GM21786 (cell line): ENCODE data around the gene NHERF1.

Source experiments
- ATAC-seq: cut with Tn5 transposase; IDR thresholded peaks from one replicate; pipeline ENCODE4 v1.9.1; 2021; ENCODE audit not compliant: unreplicated experiment

Gene NHERF1

DNA sequence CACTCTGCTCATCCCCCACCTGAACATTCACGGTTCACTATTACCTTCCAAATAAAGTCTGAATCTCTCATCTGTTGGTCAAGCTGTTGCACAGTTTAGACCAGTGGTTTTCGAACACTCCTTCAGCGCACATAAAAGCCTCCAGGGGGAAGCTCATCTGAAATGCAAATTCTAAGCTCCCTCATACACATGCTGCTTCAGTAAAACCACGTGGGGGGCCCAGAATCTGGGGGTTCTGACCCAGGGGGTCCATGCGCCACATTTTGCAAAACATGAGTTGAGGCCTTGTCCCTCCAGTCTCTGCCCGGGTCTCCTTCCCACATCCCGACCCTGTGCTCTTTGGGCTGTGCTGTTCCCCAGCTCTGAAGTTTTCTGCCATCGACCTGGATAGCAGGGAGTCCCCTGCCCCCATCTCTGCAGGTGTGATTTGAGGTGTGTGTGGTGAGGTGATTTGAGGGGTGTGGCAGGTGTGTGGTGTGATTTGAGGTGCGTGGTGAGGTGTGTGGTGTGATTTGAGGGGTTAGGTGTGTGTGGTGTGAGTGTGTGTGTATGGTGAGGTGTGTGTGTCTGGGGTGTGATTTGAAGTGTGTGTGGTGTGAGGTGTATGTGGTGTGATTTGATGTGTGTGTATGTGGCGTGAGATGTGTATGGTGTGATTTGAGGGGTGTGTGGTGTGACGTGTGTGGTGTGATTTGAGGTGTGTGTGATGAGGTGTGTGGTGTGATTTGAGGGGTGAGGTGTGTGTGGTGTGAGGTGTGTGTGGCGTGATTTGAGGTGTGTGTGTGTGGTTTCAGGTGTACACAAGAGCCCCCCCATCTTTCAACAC is 16.2 kb upstream of the NHERF1 start:
- no peak for ATAC-seq

DNA sequence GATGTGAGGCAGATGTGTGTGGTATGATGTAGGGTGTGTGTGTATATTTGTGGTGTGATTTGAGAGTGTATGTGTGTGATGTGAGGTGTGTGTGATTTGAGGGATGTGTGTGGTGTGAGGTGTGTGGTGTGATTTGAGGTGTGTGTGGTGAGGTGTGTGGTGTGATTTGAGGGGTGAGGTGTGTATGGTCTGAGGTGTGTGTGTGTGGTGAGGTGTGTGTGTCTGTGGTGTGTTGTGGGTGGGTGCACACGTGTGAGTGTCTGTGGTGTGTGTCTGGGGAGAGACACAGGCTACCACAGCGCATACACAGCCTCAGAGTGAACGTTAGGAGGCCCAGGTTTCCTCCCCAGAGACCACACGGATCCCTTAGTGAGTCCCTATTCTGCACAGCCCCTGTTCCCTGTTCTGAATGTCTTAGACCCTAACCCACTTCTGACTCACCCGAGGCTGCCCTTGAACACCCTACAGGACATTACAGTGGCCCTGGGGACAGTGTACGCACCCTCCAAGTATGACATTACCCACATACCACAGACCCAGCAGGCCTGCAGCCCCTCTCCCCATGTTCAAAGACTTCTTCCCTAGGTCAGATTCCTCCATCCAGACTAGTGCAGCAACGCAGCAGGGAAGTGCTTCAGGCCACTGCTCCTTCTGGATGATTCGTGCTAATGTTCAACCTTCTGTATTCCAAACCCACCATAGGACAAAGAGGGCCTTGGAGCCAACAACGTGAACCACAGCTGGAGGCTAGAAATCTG is 14.9 kb upstream of the NHERF1 start:
- no peak for ATAC-seq

DNA sequence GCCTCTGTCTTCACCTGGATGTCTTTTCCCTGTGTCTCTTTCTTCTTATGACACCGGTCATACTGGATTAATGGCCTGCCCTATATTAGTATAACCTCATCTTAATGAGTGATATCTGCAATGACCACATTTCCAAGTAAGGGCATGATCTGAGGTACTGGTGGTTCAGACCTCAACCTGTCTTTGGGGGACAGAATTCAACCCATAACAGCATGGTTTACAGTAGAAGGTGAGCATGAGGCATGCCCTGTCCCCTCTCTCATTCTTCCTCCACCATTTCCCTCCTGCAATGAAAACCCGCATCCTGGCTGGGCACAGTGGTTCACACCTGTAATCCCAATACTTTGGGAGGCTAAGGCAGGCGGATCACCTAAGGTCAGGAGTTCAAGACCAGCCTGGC is 14.2 kb upstream of the NHERF1 start:
- no peak for ATAC-seq

DNA sequence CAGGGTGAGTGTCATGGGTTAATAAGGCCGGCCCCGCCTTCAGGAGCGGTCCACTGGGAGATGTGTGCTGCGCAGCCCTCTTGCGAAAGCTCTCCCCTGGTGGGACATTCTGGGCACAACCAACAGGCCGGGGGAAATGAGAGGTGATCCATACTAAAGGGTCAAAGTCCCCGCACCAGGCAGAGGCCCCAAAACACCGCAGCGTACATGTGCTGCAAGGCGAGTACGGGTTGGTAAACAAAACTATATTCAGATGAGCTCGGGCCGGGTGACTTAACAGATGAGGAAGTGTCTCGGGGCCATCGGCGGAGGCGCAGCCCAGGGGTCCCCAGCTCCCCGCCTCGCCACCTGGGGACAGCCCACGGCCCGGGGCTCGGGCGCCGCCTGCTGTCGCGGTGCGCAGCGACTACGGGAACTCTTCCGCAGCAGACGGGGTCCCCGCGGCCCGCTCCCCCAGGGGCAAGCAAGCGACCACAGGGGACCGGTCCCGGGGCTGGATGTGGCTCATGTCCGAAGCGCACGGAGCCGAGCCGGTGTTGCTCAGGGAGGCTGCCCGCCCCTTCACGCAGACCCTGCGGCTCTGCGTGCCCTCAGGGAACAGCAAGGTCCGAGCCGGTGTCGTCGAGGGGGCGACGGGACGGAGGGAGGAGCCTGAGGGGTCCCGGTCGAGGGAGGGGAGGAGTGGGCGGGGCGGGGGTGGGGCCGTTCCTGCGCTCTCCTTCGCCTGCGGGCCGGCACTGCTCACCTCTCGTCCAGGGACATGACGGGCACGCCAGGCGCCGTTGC is 11.7 kb upstream of the NHERF1 start, which contains the start of gene RAB37:
TSS of gene RAB37 (plus strand) at position 744 of the 786 bp plus-strand sequence. CDS start at position 761, 17 bp downstream.
- peak; percentile 36 for ATAC-seq

DNA sequence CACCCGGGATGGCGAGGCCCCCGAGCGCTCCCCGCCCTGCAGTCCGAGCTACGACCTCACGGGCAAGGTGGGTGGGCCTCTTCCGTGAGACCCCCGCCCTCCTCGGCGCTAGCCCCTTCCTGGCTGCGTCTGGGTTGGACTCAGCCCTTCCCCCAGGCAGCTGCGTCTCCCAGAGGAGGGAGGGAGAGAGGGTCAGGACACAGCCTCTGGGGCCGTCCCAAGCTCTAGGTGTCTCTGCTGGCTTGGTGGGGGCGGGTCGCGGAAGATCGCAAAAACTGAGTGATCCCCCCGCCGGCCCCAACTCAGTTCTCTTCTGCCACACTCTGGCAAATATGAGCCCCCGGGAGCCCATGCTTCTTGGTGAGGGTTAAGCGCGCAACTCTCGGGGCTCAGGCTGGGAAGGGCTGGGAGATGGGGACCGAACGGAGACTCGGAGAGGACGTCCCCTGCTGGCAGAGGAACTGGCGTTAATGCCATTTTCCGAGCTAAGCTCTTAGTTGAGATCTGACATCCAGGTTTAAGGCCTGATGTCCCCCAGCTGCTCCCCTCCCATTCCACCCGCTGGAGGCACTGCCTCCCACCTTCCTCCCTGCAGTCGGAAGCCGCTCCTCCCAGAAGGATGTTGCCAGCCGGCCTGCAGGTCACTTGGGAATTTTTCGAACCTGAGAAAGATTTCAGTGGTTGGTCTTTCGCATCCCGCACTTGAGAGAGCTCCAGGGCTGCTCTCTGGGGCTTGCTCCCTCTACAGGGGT is 11.0 kb upstream of the NHERF1 start:
- ATAC-seq: no peak

DNA sequence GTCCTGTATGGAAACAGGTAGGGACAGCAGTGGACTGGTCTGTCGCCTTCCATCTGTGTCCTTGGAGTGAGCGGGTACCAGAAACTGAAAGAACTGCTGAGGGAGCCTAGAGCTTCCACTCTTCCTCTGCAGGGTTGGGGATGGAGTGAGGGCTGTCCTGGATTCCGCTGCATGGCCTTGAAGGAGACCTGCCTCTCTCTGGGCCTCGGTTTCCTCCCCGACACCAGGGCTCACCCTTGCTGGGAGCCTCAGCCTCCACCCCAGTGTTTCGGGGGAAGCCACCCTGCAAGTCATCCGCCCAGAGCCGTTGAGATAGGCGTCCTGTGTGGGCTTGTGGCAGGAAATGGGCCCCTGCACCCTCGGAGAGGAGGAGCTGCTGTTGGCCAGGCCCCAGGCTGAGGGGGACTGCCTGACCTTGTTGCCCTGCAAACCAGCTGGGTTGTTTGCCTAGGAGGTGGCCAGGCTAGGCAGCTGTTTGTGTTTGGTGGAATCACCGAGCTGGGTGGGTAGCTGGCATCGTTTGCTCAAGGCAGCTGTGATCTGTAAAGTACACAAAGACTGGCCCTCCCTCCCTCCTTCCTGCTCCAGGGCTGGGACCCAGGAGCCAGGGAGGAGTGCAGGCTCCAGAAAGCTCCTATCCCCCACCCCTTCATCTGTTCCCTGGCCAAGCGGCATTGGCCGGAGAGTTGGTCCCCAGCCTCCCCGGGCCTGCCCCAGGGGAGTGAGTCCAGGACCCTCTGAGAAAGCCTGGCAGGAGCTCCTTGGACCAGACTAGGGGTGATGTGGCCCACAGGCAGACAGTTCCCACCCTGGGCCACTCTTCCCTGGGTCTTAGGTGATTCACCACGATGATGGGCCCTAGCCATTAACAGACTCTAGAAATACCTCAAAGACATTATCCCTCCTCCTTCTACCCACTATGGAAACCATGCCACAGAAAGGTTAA is 10.1 kb upstream of the NHERF1 start:
- ATAC-seq: peak; percentile 52

DNA sequence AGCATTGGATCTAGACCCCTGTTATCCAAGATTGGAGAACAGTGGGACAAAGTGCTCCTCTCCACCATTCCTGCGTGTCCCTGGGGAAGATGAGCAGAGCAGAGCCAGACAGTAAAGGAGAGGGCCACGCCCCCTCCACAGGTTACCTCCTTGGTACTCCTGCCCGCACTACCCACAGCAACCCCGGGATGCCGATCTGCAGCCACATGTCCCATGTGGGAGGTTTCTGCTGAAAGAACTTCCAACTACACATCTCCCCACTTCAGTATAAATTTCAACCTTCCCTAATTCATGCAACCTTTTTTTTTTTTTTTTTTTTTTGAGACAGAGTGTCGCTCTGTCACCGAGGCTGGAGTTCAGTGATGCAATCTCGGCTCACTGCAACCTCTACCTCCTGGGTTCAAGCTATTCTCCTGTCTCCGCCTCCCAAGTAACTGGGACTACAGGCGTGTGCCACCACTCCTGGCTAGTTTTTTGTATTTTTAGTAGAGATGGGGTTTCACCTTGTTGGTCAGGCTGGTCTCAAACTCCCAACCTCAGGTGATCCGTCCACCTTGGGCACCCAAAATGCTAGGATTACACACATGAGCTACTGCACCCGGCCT is 9.1 kb upstream of the NHERF1 start:
- ATAC-seq: no peak

DNA sequence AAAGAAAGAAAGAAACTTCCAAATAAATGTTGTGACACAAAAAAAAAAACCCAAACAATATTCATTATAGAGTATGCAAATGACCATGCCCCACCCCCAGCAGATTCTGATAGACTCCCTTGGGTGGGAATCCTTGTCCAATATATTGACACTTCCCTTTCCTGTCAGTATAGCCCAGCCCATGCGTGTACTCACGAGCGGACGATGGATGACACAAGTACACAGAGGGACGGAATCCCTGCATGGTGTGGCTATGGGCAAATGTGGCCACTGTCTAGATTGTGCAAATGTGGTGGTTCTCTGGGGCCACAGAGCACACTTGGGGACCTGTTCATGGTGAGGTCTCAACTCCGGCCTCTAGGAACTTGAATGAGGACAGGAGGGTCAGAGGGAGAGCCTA is 8.3 kb upstream of the NHERF1 start:
- ATAC-seq: no peak

DNA sequence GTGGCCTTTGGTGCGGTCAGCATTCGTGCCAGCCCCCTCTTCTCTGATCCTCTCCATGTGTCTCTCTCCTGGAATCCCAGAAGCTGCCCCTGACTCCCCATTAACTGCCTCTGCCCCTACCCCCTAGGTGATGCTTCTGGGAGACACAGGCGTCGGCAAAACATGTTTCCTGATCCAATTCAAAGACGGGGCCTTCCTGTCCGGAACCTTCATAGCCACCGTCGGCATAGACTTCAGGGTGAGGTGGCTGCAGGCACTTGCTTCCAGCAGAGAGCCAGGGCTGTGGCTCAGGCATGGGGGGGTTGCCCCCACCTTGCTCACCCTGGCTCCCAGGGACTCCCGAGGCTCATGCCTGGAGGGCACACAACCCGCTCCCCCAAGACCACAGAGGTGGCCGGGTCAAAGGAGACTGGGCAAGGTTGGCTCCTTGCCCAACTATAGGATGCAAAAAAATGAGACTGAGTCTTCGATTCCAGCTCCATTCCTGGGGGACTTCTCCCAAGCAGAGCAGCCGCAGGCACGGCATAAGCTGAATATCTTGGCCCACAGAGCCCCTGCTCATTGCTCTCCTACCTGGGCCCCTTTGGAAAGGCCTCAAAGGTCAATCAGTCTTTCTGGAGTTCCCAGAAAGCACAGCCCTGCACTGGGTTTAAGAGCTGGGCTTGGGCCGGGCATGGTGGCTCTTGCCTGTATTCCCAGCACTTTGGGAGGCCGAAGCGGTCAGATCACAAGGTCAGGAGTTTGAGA is 7.6 kb upstream of the NHERF1 start:
- no peak for ATAC-seq

DNA sequence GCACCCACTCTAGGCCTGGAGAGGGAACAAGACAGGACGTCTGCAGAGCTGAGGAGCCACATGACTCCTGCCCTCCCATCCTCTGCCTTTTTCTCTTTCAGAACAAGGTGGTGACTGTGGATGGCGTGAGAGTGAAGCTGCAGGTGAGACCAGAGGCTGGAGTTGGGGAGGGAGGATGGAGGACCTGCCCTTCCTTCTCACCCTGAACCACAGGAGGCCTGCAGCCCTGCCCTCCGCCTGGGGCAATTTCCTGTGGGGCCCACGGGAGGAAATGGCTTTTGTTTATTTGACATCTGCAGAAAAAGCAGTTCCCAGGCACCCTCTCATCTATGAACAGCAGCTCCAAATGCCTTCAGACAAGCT is 6.3 kb upstream of the NHERF1 start:
- peak; percentile 37 for ATAC-seq

DNA sequence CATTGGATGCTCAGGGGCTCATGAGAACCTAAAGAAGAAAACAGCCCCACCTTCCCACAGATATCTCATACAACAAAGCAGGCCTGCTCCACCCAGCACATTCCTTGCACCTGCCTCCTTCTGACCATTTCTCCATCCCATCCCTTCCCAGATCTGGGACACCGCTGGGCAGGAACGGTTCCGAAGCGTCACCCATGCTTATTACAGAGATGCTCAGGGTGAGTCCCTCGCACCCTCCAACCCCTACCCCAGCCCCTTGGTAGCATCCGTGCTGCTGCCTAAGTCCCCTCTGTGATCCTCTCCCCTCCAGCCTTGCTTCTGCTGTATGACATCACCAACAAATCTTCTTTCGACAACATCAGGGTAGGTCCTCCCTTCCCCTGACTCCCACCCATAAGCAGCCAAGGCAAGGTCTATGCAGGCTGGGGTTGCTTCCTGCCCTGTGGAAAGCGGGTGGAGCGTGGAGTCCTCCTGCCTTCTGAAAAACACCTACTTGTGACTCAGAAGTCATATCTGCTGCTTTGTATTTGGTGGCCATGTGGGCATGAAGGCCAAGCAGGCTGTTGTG is 5.4 kb upstream of the NHERF1 start:
- no peak for ATAC-seq

DNA sequence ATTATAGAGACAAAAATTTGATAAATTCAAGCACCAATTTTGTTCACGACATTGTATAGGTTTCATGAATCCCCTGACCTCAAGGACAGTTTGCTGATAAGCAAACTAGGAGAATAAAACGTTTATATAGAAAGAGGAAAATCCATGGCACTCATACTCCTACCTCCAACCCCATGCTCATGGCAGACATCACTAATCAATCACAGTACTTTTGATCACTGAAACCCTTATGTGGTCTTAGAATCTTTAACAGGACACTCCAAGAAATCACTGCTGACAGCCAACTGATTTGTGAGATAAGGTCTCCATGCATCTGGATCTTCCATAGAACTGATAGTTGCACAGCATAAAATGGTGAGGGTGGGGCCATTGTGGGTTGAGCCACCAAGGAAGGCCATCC is 4.7 kb upstream of the NHERF1 start:
- no peak for ATAC-seq

DNA sequence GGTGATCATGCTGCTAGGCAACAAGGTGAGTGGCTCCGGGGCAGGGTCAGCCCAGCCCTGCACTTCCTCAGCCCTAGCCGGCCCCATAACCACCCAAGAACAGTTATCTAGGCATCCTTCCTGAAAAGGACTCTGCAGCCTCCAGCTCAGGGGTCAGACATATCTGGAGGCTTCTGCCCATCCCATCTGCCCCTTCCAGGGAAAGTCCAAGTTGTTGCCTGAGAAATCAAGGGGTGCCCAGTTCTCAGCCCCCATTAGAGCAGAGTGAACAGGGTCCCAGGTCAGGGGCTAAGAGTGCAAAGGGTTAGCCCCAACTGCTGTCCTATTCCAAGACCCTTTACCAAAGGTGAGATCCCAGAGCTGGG is 4.1 kb upstream of the NHERF1 start:
- ATAC-seq: no peak

DNA sequence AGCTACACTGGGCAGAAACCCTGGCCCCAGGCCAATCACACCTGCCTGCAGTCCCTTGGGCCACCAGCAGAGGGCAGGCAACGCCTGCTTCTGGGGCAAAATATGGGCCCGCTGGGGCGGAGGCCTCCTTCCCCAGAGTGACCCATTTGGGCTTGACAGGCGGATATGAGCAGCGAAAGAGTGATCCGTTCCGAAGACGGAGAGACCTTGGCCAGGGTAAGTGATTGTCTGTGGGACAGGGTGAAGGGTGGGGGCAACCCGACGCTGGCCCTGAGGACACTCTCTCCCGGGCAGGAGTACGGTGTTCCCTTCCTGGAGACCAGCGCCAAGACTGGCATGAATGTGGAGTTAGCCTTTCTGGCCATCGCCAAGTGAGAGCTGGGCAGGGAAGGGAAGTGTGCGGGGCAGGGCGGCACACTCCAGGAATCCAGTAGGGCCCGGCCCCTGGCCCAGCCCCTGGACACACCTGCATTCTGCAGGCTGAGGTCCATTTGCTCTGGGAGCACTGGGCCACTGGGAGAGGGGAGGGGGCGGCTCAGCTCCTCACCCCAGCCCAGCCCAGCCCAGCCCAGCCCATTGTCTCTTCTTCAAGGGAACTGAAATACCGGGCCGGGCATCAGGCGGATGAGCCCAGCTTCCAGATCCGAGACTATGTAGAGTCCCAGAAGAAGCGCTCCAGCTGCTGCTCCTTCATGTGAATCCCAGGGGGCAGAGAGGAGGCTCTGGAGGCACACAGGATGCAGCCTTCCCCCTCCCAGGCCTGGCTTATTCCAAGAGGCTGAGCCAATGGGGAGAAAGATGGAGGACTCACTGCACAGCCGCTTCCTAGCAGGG is 3.5 kb upstream of the NHERF1 start:
- ATAC-seq: no peak

DNA sequence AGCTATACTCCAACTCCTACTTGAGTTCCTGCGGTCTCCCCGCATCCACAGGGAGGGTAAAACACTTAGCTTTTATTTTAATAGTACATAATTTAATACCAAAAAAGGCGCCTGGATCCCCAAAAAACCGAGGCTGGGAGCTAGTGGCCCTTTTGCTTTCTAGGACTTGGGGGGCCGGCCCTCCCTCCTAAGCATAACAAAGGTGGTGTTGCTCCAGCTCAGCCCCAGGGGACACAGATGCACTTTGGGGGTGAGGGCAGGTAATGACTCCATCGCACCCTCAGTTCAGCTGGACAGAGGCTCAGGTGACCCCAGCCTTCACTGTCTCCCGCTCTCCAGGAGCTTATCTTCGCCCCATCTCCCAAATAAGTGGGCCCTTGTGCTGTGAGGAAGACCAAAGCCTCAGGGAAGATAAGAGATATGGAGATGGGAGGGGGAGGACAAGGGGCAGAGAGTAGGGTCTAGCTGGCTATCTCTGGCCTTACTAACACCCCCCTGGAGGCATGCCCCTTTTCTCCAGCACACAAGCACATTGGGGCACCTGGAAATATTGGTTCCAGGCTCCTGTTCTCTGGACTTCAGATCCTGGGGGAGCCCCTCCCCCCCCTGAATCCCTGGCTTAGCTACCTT is 2.8 kb upstream of the NHERF1 start:
- ATAC-seq: no peak

DNA sequence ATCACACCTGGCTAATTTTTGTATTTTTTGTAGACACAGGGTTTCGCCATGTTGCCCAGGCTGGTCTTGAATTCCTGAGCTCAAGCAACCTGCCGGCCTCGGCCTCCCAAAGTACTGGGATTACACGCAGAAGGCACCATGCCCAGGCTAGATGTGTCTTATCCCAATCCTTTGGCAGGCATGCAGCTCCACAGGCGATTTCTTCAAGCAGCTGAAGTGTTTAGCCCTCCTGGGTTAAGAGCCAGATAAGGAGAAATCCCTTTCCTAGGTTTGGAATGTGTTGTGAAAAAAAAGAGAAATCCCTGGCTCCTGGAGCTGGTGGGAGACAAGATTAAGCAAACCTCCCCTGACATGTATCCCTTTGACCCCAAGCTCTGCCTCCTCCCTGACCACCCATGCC is 2.1 kb upstream of the NHERF1 start:
- ATAC-seq: no peak

DNA sequence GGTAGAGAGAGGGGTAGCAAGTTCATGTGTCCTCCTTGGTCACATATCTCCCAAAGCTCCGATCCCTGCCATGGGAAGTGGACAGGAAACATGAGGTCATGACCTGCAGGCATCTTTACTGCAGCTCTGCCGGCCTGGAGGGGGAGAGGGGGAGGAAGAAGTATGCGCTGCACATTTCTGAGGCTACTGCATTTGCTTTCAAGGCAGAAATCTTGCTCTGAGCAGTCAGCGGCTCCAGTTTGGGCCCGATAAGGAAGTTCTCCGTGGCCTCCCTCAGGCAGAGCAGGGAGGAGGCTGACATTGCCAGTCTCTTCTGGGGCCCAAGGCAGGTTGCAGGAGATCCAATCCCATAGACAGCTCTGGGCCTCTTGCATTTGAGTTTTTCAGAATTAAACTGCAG is 1.5 kb upstream of the NHERF1 start:
- ATAC-seq: no peak
